ENCODE results near the gene C16orf92. TPM values are rescaled to one million over a fixed set of nuclear protein-coding genes. Genes with fewer than 3 reads are reported as not detected.

Gene C16orf92
- total RNA-seq, 1 experiment from 2014 or later: not detected

DNA sequence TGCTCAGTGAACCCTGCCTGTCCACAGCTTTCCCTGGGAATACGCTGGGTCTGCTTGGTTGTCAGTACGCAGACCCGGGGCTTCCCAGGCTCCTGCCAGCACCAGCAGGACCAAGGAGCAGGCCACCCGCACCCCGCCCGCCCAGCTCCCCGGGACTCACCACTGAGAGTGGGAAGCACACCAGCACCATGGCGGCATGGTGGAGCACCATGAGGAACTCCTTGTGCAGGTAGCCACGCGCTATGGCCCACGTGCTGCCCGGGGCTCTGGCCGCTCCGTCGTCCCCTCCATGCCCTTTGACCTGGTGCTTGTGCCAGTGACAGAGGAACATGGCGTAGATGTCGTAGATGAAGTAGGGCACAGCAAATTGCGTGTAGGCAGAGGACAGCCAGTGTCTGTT lies 3.5 kb downstream of the C16orf92 start:
- no peak overlapping the region for H3K4me3 ChIP-seq (ENCODE audit: low read depth in 2 of 2, low read length in 2 of 2)
- DNase-seq (ENCODE audit: low read depth, low spot score) (no peak), ATAC-seq (no peak)
- H3K36me3 ChIP-seq (ENCODE audit: control insufficient read depth, insufficient read depth, low read length): no peaks in the 10 kb centered on the region
- in situ Hi-C loops (cut with HindIII; ENCODE audit: low pct_unique_long_range_greater_than_20kb, low sequenced_read_pairs): no loop called here
- intact Hi-C loops (cut with micrococcal nuclease; ENCODE audit: unreplicated experiment): loop anchor here (5.0 to 10.0 kb wide), 2 partner anchors 112 to 334 kb away; no protein-coding TSS in a partner anchor
- POLR2A ChIA-PET: no interaction called here
- CTCF ChIA-PET: interaction anchor here (0.6 kb wide), 1 partner anchor 53 kb away, joined by 5 read pairs; the partner anchor contains the start of gene TAOK2
- peaks cover 2% of the 10 kb centered on the region for H3K4me1 ChIP-seq (ENCODE audit: control insufficient read depth, insufficient read depth, low read length)
- H3K27ac ChIP-seq (ENCODE audit: low read length): no peak overlapping the region
- BruUV-seq (replicated peaks): no TSS peak
- TF ChIP-seq, protein P1, sequence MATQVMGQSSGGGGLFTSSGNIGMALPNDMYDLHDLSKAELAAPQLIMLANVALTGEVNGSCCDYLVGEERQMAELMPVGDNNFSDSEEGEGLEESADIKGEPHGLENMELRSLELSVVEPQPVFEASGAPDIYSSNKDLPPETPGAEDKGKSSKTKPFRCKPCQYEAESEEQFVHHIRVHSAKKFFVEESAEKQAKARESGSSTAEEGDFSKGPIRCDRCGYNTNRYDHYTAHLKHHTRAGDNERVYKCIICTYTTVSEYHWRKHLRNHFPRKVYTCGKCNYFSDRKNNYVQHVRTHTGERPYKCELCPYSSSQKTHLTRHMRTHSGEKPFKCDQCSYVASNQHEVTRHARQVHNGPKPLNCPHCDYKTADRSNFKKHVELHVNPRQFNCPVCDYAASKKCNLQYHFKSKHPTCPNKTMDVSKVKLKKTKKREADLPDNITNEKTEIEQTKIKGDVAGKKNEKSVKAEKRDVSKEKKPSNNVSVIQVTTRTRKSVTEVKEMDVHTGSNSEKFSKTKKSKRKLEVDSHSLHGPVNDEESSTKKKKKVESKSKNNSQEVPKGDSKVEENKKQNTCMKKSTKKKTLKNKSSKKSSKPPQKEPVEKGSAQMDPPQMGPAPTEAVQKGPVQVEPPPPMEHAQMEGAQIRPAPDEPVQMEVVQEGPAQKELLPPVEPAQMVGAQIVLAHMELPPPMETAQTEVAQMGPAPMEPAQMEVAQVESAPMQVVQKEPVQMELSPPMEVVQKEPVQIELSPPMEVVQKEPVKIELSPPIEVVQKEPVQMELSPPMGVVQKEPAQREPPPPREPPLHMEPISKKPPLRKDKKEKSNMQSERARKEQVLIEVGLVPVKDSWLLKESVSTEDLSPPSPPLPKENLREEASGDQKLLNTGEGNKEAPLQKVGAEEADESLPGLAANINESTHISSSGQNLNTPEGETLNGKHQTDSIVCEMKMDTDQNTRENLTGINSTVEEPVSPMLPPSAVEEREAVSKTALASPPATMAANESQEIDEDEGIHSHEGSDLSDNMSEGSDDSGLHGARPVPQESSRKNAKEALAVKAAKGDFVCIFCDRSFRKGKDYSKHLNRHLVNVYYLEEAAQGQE (IDR thresholded peaks at IDR 0.05; ENCODE audit: insufficient read depth in 1 of 2, low read depth in 2 of 2, low read length in 1 of 2): no peak
- no peak for TF ChIP-seq SIN3A (IDR thresholded peaks at IDR 0.05; ENCODE audit: borderline replicate concordance, insufficient read depth, low read depth, low read length)
- TF ChIP-seq POLR2AphosphoS5 (IDR thresholded peaks at IDR 0.05; ENCODE audit: low read depth, low read length): no peak
- H3K9me3 ChIP-seq (ENCODE audit: control insufficient read depth, insufficient read depth, low read depth, low read length): no peaks in the 10 kb centered on the region
- H3K27me3 ChIP-seq (ENCODE audit: control insufficient read depth, insufficient read depth, low read length): no peaks in the 10 kb centered on the region

DNA sequence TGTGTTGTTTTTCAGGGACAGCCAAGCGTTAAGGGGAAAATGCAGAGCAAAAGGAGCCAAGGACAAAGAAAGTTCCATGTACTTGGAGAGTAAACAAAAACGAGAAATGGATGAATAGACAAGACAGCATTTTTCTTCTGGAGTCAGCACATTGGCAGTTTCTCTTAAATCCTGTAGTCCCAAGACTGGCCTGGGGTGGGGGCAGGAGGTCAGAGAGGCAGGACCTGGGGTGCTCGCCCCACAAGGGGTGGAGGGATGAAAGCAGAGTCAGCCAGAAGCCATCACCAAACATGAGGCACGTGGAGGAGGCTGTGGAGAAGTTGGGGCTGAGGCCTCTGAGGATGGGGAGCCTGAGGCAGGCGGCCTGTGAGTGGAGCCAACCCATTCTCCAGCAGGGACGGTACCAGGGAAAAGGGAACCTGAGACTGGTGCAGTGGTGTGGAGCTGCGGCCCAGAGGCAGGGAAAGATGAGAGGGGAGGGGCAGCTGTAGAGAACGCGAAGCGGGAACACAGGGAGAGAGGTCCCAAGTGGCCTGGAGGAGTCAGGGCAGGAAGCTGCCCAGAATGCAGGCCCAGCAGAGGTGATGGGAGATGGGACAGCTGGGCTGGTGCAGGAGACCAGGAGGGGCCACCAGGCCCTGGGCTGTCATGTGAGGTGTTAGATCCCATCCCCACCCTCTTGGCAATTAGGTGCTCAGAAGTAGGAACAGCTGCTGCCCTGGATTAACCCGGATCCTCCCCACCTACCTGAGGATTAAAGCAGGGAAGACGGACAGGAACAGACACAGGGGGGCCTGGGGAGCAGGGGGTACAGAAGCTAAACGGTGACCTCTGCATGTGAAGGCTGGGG lies 4.8 kb downstream of the C16orf92 start:
- ChIA-PET CTCF (no interaction called here), POLR2A (no interaction called here)
- H3K9me3 ChIP-seq (ENCODE audit: control insufficient read depth, insufficient read depth, low read depth, low read length): no peaks in the 10 kb centered on the region
- TF ChIP-seq, protein P2, sequence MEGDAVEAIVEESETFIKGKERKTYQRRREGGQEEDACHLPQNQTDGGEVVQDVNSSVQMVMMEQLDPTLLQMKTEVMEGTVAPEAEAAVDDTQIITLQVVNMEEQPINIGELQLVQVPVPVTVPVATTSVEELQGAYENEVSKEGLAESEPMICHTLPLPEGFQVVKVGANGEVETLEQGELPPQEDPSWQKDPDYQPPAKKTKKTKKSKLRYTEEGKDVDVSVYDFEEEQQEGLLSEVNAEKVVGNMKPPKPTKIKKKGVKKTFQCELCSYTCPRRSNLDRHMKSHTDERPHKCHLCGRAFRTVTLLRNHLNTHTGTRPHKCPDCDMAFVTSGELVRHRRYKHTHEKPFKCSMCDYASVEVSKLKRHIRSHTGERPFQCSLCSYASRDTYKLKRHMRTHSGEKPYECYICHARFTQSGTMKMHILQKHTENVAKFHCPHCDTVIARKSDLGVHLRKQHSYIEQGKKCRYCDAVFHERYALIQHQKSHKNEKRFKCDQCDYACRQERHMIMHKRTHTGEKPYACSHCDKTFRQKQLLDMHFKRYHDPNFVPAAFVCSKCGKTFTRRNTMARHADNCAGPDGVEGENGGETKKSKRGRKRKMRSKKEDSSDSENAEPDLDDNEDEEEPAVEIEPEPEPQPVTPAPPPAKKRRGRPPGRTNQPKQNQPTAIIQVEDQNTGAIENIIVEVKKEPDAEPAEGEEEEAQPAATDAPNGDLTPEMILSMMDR (IDR thresholded peaks at IDR 0.05): no peak
- TF ChIP-seq, protein P1 (IDR thresholded peaks at IDR 0.05; ENCODE audit: insufficient read depth in 1 of 2, low read depth in 2 of 2, low read length in 1 of 2): no peak
- TF ChIP-seq TCF7L2 (IDR thresholded peaks at IDR 0.05; ENCODE audit: low read depth, low read length): no peak
- TF ChIP-seq POLR2AphosphoS5 (IDR thresholded peaks at IDR 0.05; ENCODE audit: low read depth, low read length): no peak
- TF ChIP-seq SIN3A (IDR thresholded peaks at IDR 0.05; ENCODE audit: borderline replicate concordance, insufficient read depth, low read depth, low read length): no peak
- H3K27me3 ChIP-seq (ENCODE audit: control insufficient read depth, insufficient read depth, low read length): no peaks in the 10 kb centered on the region
- H3K4me1 ChIP-seq (ENCODE audit: control insufficient read depth, insufficient read depth, low read length): peaks cover 9% of the 10 kb centered on the region
- in situ Hi-C loops (cut with HindIII; ENCODE audit: low pct_unique_long_range_greater_than_20kb, low sequenced_read_pairs) (no loop called here), intact Hi-C loops (cut with micrococcal nuclease; ENCODE audit: unreplicated experiment) (loop anchor here (5.0 to 10.0 kb wide), 2 partner anchors 113 to 336 kb away; no protein-coding TSS in a partner anchor)
- no peak for ATAC-seq
- H3K27ac ChIP-seq (ENCODE audit: low read length): no peak overlapping the region
- no peak for DNase-seq (ENCODE audit: low read depth, low spot score)
- H3K4me3 ChIP-seq (ENCODE audit: low read depth in 2 of 2, low read length in 2 of 2): no peak overlapping the region
- BruUV-seq (replicated peaks): no TSS peak
- no peaks in the 10 kb centered on the region for H3K36me3 ChIP-seq (ENCODE audit: control insufficient read depth, insufficient read depth, low read length)
